ENCODE data around the gene CBL.
A peak's percentile ranks its signal among the peaks of the same experiment; 100 is the strongest.
"Not testable (repeated sequence)": the region's sequence is repeated elsewhere in the genome, so short reads cannot be mapped to it uniquely, and the experiment has no call there.

CBL gene

GRCh38 chr11:119205574-119206510 lies at the start of gene CBL:
CBL (plus strand) TSS chr11:119206339; CDS start chr11:119206418, 79 bp downstream.
- DNase-seq, result peak; percentile 81

- no peak for DNase-seq
Observed at GRCh38 chr11:119156496-119156895, 49.6 kb upstream of the CBL start.

- no peak for DNase-seq
Observed at GRCh38 chr11:119157063-119157462, 49.1 kb upstream of the CBL start.

- DNase-seq, result no peak
Observed at GRCh38 chr11:119158467-119158866, 47.7 kb upstream of the CBL start.

- DNase-seq, result no peak
Observed at GRCh38 chr11:119160151-119160550, 46.0 kb upstream of the CBL start.

- DNase-seq, result no peak
Observed at GRCh38 chr11:119161871-119162270, 44.3 kb upstream of the CBL start.

GRCh38 chr11:119166368-119167076 lies 39.6 kb upstream of the CBL start:
- peak; percentile 89 for DNase-seq

GRCh38 chr11:119167077-119167458 lies 39.1 kb upstream of the CBL start:
- not testable (repeated sequence) for DNase-seq

GRCh38 chr11:119167933-119168332 lies 38.2 kb upstream of the CBL start:
- DNase-seq, result no peak

- DNase-seq, result peak; percentile 55
Observed at GRCh38 chr11:119168471-119169281, 37.5 kb upstream of the CBL start, which contains the start of gene NLRX1. NLRX1 (plus strand) TSS chr11:119168725; CDS start chr11:119171404, 2,679 bp downstream.

- DNase-seq, result peak; percentile 7
Observed at GRCh38 chr11:119169282-119169719, 36.8 kb upstream of the CBL start.

GRCh38 chr11:119172513-119172912 lies 33.6 kb upstream of the CBL start:
- no peak for DNase-seq

- DNase-seq, result no peak
Observed at GRCh38 chr11:119173453-119173852, 32.7 kb upstream of the CBL start.

- DNase-seq, result peak; percentile 20
Observed at GRCh38 chr11:119175493-119176077, 30.6 kb upstream of the CBL start.

- DNase-seq, result no peak
Observed at GRCh38 chr11:119178166-119178680, 27.9 kb upstream of the CBL start.

GRCh38 chr11:119179342-119179741 lies 26.8 kb upstream of the CBL start:
- DNase-seq, result no peak

- DNase-seq, result no peak
Observed at GRCh38 chr11:119179983-119180382, 26.2 kb upstream of the CBL start.

GRCh38 chr11:119180729-119181676 lies 25.1 kb upstream of the CBL start:
- DNase-seq, result no peak

- DNase-seq, result no peak
Observed at GRCh38 chr11:119181677-119182412, 24.3 kb upstream of the CBL start.

GRCh38 chr11:119184399-119184798 lies 21.7 kb upstream of the CBL start:
- DNase-seq, result not testable (repeated sequence)

Data from kidney glomerular epithelial cell (primary cell).